ENCODE measurements around the gene UCHL1. TPM values are rescaled to one million over a fixed set of nuclear protein-coding genes. Genes with fewer than 3 reads are reported as not detected.

The UCHL1 gene
- total and polyA plus RNA-seq, 2 of the 13 experiments (the other 11 are each of a cell fraction or from before 2014, with no cell fraction given) = not detected

DNA sequence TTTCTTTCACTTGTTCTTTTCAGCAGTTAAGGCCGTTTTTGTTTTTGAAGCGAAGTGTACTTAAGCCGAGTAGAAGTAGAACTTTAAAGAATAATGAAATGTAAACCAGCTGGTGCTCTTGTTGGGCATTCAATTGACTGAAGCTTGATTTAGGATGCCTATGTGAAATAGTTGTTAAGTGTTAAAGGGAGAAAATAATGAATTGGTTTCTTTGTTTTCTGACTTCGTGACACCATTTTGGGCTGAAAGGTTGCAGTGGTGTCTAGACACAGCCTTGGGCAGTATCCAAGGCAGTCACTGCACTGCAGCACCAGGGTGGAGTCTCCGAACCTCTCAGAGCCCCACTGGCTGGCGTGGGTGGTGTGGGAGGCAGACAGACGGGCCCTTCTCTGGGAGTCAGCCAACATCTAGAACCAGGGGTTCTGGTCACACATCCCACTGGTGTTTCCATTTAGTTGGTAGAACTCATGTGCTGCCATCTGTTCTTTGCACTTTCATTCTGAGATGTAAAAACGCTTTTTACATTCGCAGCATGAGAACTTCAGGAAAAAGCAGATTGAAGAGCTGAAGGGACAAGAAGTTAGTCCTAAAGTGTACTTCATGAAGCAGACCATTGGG is 3.5 kb downstream of the UCHL1 start:
- BruUV-seq (replicated peaks) = no TSS peak
- no peak overlapping the region for H3K4me2 ChIP-seq (ENCODE audit: low read depth, low read length)
- 47% methylated on average over 9 of the region's 9 CpGs for WGBS (ENCODE audit: low lambda C conversion rate)
- in situ Hi-C loops (cut with HindIII; ENCODE audit: extremely low pct_ligation_motif_present, low pct_unique_long_range_greater_than_20kb) = loop anchor here (10.0 kb wide), 1 partner anchor 625 kb away; no protein-coding TSS in a partner anchor
- no peaks in the 10 kb centered on the region for H3K4me1 ChIP-seq (ENCODE audit: insufficient read depth, low read length)
- DNase-seq (ENCODE audit: low spot score) (no peak), ATAC-seq (no peak), FAIRE-seq (no peak)
- no peak overlapping the region for H3K27ac ChIP-seq (ENCODE audit: extremely low read length, insufficient read depth, low read length)
- no peaks in the 10 kb centered on the region for H3K79me2 ChIP-seq (ENCODE audit: insufficient read depth, low read length)
- no peaks in the 10 kb centered on the region for H3K36me3 ChIP-seq (replicated peaks in 1 of 2; ENCODE audit: control insufficient read depth in 1 of 2, insufficient read depth in 2 of 2, low read length in 2 of 2)
- peaks cover 3 to 47% of the 10 kb centered on the region in 2 experiments for H3K27me3 ChIP-seq (ENCODE audit: control insufficient read depth in 1 of 2, insufficient read depth in 2 of 2, low read length in 2 of 2)
- intact Hi-C loops (cut with micrococcal nuclease; ENCODE audit: unreplicated experiment) = no loop called here
- CTCF ChIA-PET (ENCODE audit: low intra/inter-chr PET ratio, low total read pairs) = no interaction called here
- no peak overlapping the region for H3K9ac ChIP-seq (ENCODE audit: insufficient read depth, low read depth, low read length)
- H3K9me3 ChIP-seq (ENCODE audit: low read length) = no peaks in the 10 kb centered on the region
- H4K20me1 ChIP-seq (ENCODE audit: insufficient read depth, low read length) = no peaks in the 10 kb centered on the region
- no peak overlapping the region for H2AFZ ChIP-seq (ENCODE audit: low read length)
- POLR2A ChIA-PET = no interaction called here
- TF ChIP-seq SAP130 (CRISPR knock-in tag; IDR thresholded peaks at IDR 0.05; ENCODE audit: low read depth) (no peak), FOXA1 (IDR thresholded peaks at IDR 0.05) (no peak), FOXA1 (CRISPR knock-in tag; IDR thresholded peaks at IDR 0.05) (no peak), ZNF644 (CRISPR knock-in tag; IDR thresholded peaks at IDR 0.05; ENCODE audit: low read depth) (no peak)
- no peak overlapping the region for H3K4me3 ChIP-seq (replicated peaks in 1 of 3; ENCODE audit: insufficient read depth in 1 of 3, low read depth in 2 of 3, low read length in 3 of 3)

GRCh38 chr4:41262198-41262597 is 5.5 kb downstream of the UCHL1 start:
- Histone ChIP-seq H3K36me3 (replicated peaks in 1 of 2; ENCODE audit: control insufficient read depth in 1 of 2, insufficient read depth in 2 of 2, low read length in 2 of 2) (no peaks in the 10 kb centered on the region), H3K4me1 (ENCODE audit: insufficient read depth, low read length) (no peaks in the 10 kb centered on the region), H3K79me2 (ENCODE audit: insufficient read depth, low read length) (no peaks in the 10 kb centered on the region), H3K9me3 (ENCODE audit: low read length) (no peaks in the 10 kb centered on the region), H3K4me2 (ENCODE audit: low read depth, low read length) (no peak overlapping the region), H3K9ac (ENCODE audit: insufficient read depth, low read depth, low read length) (no peak overlapping the region), H4K20me1 (ENCODE audit: insufficient read depth, low read length) (no peaks in the 10 kb centered on the region), H2AFZ (ENCODE audit: low read length) (no peak overlapping the region), H3K4me3 (replicated peaks in 1 of 3; ENCODE audit: insufficient read depth in 1 of 3, low read depth in 2 of 3, low read length in 3 of 3) (no peak overlapping the region), H3K27me3 (ENCODE audit: control insufficient read depth in 1 of 2, insufficient read depth in 2 of 2, low read length in 2 of 2) (peaks cover 2 to 28% of the 10 kb centered on the region in 2 experiments; a peak in 4 of 5 replicates), H3K27ac (ENCODE audit: extremely low read length, insufficient read depth, low read length) (no peak overlapping the region)
- ATAC-seq (no peak), FAIRE-seq (no peak), DNase-seq (ENCODE audit: low spot score) (no peak)
- CTCF ChIA-PET (ENCODE audit: low intra/inter-chr PET ratio, low total read pairs) = no interaction called here
- POLR2A ChIA-PET = no interaction called here
- 33% methylated on average over 5 of the region's 6 CpGs for WGBS (ENCODE audit: low lambda C conversion rate)
- in situ Hi-C loops (cut with HindIII; ENCODE audit: extremely low pct_ligation_motif_present, low pct_unique_long_range_greater_than_20kb) = loop anchor here (10.0 kb wide), 1 partner anchor 623 kb away; no protein-coding TSS in a partner anchor
- intact Hi-C loops (cut with micrococcal nuclease; ENCODE audit: unreplicated experiment) = no loop called here
- no TSS peak for BruUV-seq (replicated peaks)
- TF ChIP-seq ZC3H13 (CRISPR knock-in tag; IDR thresholded peaks at IDR 0.05) (no peak), ZNF446 (CRISPR knock-in tag; IDR thresholded peaks at IDR 0.05) (no peak), RELA (CRISPR knock-in tag; IDR thresholded peaks at IDR 0.05) (no peak), SATB2 (CRISPR knock-in tag; IDR thresholded peaks at IDR 0.05) (no peak), HHEX (CRISPR knock-in tag; IDR thresholded peaks at IDR 0.05) (no peak), ARHGAP35 (CRISPR knock-in tag; IDR thresholded peaks at IDR 0.05; ENCODE audit: borderline replicate concordance) (no peak), FLYWCH1 (CRISPR knock-in tag; IDR thresholded peaks at IDR 0.05) (no peak), AGO1 (IDR thresholded peaks at IDR 0.05; ENCODE audit: low read depth, low read length, poor library complexity, severe bottlenecking) (no peak), IRF9 (CRISPR knock-in tag; IDR thresholded peaks at IDR 0.05; ENCODE audit: borderline replicate concordance) (no peak), ZNF101 (CRISPR knock-in tag; IDR thresholded peaks at IDR 0.05; ENCODE audit: borderline replicate concordance, low read depth) (no peak)
- TF ChIP-seq, protein P1, sequence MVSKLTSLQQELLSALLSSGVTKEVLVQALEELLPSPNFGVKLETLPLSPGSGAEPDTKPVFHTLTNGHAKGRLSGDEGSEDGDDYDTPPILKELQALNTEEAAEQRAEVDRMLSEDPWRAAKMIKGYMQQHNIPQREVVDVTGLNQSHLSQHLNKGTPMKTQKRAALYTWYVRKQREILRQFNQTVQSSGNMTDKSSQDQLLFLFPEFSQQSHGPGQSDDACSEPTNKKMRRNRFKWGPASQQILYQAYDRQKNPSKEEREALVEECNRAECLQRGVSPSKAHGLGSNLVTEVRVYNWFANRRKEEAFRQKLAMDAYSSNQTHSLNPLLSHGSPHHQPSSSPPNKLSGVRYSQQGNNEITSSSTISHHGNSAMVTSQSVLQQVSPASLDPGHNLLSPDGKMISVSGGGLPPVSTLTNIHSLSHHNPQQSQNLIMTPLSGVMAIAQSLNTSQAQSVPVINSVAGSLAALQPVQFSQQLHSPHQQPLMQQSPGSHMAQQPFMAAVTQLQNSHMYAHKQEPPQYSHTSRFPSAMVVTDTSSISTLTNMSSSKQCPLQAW (CRISPR knock-in tag; IDR thresholded peaks at IDR 0.05) = no peak
- TF ChIP-seq, protein P2, sequence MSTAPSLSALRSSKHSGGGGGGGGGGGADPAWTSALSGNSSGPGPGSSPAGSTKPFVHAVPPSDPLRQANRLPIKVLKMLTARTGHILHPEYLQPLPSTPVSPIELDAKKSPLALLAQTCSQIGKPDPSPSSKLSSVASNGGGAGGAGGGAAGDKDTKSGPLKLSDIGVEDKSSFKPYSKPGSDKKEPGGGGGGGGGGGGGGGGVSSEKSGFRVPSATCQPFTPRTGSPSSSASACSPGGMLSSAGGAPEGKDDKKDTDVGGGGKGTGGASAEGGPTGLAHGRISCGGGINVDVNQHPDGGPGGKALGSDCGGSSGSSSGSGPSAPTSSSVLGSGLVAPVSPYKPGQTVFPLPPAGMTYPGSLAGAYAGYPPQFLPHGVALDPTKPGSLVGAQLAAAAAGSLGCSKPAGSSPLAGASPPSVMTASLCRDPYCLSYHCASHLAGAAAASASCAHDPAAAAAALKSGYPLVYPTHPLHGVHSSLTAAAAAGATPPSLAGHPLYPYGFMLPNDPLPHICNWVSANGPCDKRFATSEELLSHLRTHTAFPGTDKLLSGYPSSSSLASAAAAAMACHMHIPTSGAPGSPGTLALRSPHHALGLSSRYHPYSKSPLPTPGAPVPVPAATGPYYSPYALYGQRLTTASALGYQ (CRISPR knock-in tag; IDR thresholded peaks at IDR 0.05) = no peak
